Measurements from ENCODE around the gene DSN1.

DNA sequence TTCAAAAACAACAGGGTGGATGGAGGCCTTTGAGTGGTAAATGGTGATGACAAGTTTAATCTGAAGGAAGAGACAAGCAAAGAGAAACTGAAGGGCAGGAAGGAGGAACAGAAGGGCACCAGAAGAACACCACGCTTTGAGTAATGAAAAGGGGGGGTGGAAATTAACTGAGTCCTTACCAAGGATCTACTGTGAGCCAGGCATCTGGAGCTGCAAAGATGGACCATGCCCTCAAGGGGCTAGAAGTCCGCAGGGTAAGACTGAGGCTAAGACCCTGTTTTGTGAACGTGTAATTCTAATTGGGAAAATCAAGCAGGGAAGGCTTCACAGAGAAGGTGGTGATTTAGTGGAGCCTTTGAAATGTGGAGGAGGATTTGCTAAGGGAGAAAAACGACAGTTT lies 29.3 kb downstream of the DSN1 start:
- TF ChIP-seq FOS (IDR thresholded peaks at IDR 0.05; ENCODE audit: extremely low read depth, insufficient read length) (no peak), EP300 (IDR thresholded peaks at IDR 0.05; ENCODE audit: low read length) (no peak), CEBPB (tag; IDR thresholded peaks at IDR 0.05) (no peak), ZNF239 (CRISPR knock-in tag; IDR thresholded peaks at IDR 0.05) (no peak), CC2D1A (IDR thresholded peaks at IDR 0.05) (no peak)

Measured in K562 (cell line).